ENCODE data around the gene YAP1.

The YAP1 gene

GRCh38 chr11:102191832-102192231, 81.6 kb downstream of the YAP1 start (continued):
- TF ChIP-seq, protein P1, sequence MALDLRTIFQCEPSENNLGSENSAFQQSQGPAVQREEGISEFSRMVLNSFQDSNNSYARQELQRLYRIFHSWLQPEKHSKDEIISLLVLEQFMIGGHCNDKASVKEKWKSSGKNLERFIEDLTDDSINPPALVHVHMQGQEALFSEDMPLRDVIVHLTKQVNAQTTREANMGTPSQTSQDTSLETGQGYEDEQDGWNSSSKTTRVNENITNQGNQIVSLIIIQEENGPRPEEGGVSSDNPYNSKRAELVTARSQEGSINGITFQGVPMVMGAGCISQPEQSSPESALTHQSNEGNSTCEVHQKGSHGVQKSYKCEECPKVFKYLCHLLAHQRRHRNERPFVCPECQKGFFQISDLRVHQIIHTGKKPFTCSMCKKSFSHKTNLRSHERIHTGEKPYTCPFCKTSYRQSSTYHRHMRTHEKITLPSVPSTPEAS (tag by site-specific recombination; IDR thresholded peaks at IDR 0.05): no peak
- no peak for TF ChIP-seq ZSCAN16 (tag by site-specific recombination; IDR thresholded peaks at IDR 0.05)
- TF ChIP-seq PBX3 (CRISPR knock-in tag; IDR thresholded peaks at IDR 0.05): no peak
- no peak for TF ChIP-seq ZNF140 (tag by site-specific recombination; IDR thresholded peaks at IDR 0.05)
- TF ChIP-seq, protein P2, sequence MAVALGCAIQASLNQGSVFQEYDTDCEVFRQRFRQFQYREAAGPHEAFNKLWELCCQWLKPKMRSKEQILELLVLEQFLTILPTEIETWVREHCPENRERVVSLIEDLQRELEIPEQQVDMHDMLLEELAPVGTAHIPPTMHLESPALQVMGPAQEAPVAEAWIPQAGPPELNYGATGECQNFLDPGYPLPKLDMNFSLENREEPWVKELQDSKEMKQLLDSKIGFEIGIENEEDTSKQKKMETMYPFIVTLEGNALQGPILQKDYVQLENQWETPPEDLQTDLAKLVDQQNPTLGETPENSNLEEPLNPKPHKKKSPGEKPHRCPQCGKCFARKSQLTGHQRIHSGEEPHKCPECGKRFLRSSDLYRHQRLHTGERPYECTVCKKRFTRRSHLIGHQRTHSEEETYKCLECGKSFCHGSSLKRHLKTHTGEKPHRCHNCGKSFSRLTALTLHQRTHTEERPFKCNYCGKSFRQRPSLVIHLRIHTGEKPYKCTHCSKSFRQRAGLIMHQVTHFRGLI (tag by site-specific recombination; IDR thresholded peaks at IDR 0.05): no peak
- no peak for TF ChIP-seq ZNF121 (tag by site-specific recombination; IDR thresholded peaks at IDR 0.05)
- no peak for TF ChIP-seq ZNF2 (tag by site-specific recombination; IDR thresholded peaks at IDR 0.05)

DNA sequence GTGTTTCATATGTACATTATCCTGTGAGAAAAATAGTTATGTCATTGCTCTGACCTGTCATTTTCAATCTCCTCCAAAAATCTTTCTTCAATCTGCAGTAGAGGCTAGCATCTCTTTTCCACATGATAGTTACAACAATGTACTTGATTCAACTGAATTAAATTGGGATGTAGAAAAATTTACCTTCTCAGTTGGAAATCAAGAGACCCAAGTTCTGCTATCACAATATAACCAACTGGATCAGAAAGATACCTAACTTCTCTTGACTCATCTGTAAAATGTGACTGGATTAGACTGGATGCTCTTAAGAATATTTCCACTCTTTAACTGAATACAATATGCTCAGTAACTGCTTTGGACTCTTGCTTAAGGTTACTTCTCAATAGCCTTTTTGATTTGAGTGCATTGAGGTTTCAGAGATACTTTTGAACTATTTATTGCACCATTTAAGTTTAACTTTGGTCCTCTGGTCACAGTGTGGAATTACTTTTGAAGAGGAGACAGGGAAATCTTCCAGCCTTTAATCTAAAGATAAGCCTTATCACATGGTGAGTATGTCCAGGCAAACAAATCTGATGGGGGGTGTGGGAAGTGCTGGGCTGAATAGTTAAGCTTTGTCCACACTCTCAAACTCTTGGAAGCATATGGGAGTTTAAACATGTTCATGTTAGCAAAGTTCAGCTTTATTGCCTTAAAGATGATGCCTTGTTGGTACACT, 82.3 kb downstream of the YAP1 start:
- Histone ChIP-seq H3K9me3 (ENCODE audit: control insufficient read depth, insufficient read depth, low read depth, low read length) (no peaks in the 10 kb centered on the region), H3K36me3 (ENCODE audit: control insufficient read depth in 2 of 2, insufficient read depth in 1 of 2, low read length in 2 of 2) (no peaks in the 10 kb centered on the region), H3K4me1 (ENCODE audit: control insufficient read depth, insufficient read depth, low read length) (peaks cover 11% of the 10 kb centered on the region), H3K27ac (ENCODE audit: extremely low read depth, low read depth, low read length) (no peak overlapping the region), H3K4me3 (ENCODE audit: low read depth, low read length) (no peak overlapping the region)
- POLR2A ChIA-PET: no interaction called here
- CTCF ChIA-PET: no interaction called here
- no peak for TF ChIP-seq ZNF560 (tag by site-specific recombination; IDR thresholded peaks at IDR 0.05; ENCODE audit: borderline replicate concordance)

GRCh38 chr11:102194257-102194656, 84.0 kb downstream of the YAP1 start:
- CTCF ChIA-PET: no interaction called here
- TF ChIP-seq, protein P2 (tag by site-specific recombination; IDR thresholded peaks at IDR 0.05): no peak
- TF ChIP-seq ZNF560 (tag by site-specific recombination; IDR thresholded peaks at IDR 0.05; ENCODE audit: borderline replicate concordance): no peak
- no peak for TF ChIP-seq SETDB1 (IDR thresholded peaks at IDR 0.05; ENCODE audit: insufficient read length, low read length)
- TF ChIP-seq ZSCAN23 (tag by site-specific recombination; IDR thresholded peaks at IDR 0.05): no peak
- no peak for TF ChIP-seq ZNF624 (tag by site-specific recombination; IDR thresholded peaks at IDR 0.05)
- TF ChIP-seq SP7 (tag by site-specific recombination; IDR thresholded peaks at IDR 0.05): no peak
- TF ChIP-seq, protein P3, sequence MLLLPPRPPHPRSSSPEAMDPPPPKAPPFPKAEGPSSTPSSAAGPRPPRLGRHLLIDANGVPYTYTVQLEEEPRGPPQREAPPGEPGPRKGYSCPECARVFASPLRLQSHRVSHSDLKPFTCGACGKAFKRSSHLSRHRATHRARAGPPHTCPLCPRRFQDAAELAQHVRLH (tag by site-specific recombination; IDR thresholded peaks at IDR 0.05): no peak
- TF ChIP-seq ZNF121 (tag by site-specific recombination; IDR thresholded peaks at IDR 0.05): no peak
- no peak for TF ChIP-seq ZNF280D (tag by site-specific recombination; IDR thresholded peaks at IDR 0.05)
- TF ChIP-seq ZBTB17 (tag by site-specific recombination; IDR thresholded peaks at IDR 0.05): no peak
- TF ChIP-seq ZBTB48 (tag by site-specific recombination; IDR thresholded peaks at IDR 0.05): no peak
- TF ChIP-seq ZNF76 (tag by site-specific recombination; IDR thresholded peaks at IDR 0.05; ENCODE audit: borderline replicate concordance, low read depth): no peak
- TF ChIP-seq ZNF146 (tag by site-specific recombination; IDR thresholded peaks at IDR 0.05): no peak
- TF ChIP-seq, protein P4, sequence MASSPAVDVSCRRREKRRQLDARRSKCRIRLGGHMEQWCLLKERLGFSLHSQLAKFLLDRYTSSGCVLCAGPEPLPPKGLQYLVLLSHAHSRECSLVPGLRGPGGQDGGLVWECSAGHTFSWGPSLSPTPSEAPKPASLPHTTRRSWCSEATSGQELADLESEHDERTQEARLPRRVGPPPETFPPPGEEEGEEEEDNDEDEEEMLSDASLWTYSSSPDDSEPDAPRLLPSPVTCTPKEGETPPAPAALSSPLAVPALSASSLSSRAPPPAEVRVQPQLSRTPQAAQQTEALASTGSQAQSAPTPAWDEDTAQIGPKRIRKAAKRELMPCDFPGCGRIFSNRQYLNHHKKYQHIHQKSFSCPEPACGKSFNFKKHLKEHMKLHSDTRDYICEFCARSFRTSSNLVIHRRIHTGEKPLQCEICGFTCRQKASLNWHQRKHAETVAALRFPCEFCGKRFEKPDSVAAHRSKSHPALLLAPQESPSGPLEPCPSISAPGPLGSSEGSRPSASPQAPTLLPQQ (tag by site-specific recombination; IDR thresholded peaks at IDR 0.05): no peak
- TF ChIP-seq YY1 (tag by site-specific recombination; IDR thresholded peaks at IDR 0.05): no peak
- TF ChIP-seq ZSCAN30 (tag by site-specific recombination; IDR thresholded peaks at IDR 0.05): no peak
- TF ChIP-seq ZNF654 (tag by site-specific recombination; IDR thresholded peaks at IDR 0.05; ENCODE audit: low read depth): no peak
- Histone ChIP-seq H3K27ac (ENCODE audit: extremely low read depth, low read depth, low read length) (no peak overlapping the region), H3K36me3 (ENCODE audit: control insufficient read depth in 2 of 2, insufficient read depth in 1 of 2, low read length in 2 of 2) (no peaks in the 10 kb centered on the region), H3K9me3 (ENCODE audit: control insufficient read depth, insufficient read depth, low read depth, low read length) (no peaks in the 10 kb centered on the region), H3K4me1 (ENCODE audit: control insufficient read depth, insufficient read depth, low read length) (peaks cover 8% of the 10 kb centered on the region), H3K4me3 (ENCODE audit: low read depth, low read length) (no peak overlapping the region)
- POLR2A ChIA-PET: no interaction called here

Measured in HEK293 (cell line).